ENCODE measurements around the gene NFIB. TPM values are rescaled to one million over a fixed set of nuclear protein-coding genes. Genes with fewer than 3 reads are reported as not detected.
A peak's percentile ranks its signal among the peaks of the same experiment; 100 is the strongest.

NFIB gene
- total and polyA plus RNA-seq, 8 donors: 6.7 to 624 (median 71.4) TPM

DNA sequence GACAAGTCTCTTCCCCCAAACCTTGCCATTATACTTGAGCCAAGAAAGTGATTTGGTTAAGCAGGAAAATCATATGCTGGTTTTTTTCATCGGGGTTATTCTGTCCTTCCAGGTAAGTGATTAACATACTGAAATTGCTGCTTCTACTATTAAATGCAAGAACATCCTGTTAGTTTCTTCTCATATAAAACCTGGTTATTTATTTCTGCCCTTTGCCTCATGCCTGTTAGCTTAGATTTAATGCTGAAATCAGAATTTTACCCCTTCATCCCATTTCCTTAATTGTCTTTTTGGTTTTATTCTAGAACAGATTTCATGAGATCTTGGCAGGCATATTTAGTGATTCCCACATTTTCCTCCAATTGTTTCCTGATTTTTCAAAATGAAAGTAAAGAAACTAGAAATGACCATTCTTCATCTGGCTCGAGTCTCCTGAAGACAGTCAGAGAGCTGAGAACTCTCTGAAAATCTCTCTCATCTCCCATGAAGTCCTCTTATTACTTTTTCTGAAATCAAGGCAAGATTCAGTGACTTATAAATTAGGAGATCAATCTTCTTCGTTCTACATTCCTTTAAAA lies 132.9 kb downstream of the NFIB start:
- Histone ChIP-seq H3K27ac (peak overlapping the region; percentile 52 to 81 (median 71)), H3K36me3 (no peaks in the 10 kb centered on the region), H3K27me3 (no peaks in the 10 kb centered on the region), H3K4me3 (peak overlapping the region; percentile 3 to 25 (median 18)), H3K9me3 (no peaks in the 10 kb centered on the region), H3K4me1 (peaks cover 27 to 67% (median 42%) of the 10 kb centered on the region in 4 donors)
- TF ChIP-seq POLR2A (IDR thresholded peaks at IDR 0.05): no peak
- no peak for TF ChIP-seq EP300 (IDR thresholded peaks at IDR 0.05)
- no peak for TF ChIP-seq CTCF (IDR thresholded peaks at IDR 0.05)
- TF ChIP-seq POLR2AphosphoS5 (IDR thresholded peaks at IDR 0.05): no peak
- intact Hi-C loops (cut with DNase I; ENCODE audit: low total_unique reads): no loop called here
- 42 to 53% (median 45%) methylated on average over 3 of the region's 3 CpGs for WGBS, 5 donors
- no peak for DNase-seq

- peak overlapping the region; percentile 52 to 81 (median 71) for H3K27ac ChIP-seq
- H3K36me3 ChIP-seq: no peaks in the 10 kb centered on the region
- H3K4me1 ChIP-seq: peaks cover 20 to 62% (median 35%) of the 10 kb centered on the region in 4 donors
- TF ChIP-seq CTCF (IDR thresholded peaks at IDR 0.05) (no peak), POLR2A (IDR thresholded peaks at IDR 0.05) (no peak), POLR2AphosphoS5 (IDR thresholded peaks at IDR 0.05) (no peak), EP300 (IDR thresholded peaks at IDR 0.05) (no peak)
- 35 to 45% (median 38%) methylated on average over 11 of the region's 11 CpGs for WGBS, 5 donors
- H3K9me3 ChIP-seq: no peaks in the 10 kb centered on the region
- intact Hi-C loops (cut with DNase I; ENCODE audit: low total_unique reads): no loop called here
- H3K27me3 ChIP-seq: no peaks in the 10 kb centered on the region
- peak overlapping the region; percentile 3 to 25 (median 18) for H3K4me3 ChIP-seq
- peak; percentile 53 to 59 for DNase-seq
Observed at GRCh38 chr9:14180093-14180959, 133.6 kb downstream of the NFIB start.

DNA sequence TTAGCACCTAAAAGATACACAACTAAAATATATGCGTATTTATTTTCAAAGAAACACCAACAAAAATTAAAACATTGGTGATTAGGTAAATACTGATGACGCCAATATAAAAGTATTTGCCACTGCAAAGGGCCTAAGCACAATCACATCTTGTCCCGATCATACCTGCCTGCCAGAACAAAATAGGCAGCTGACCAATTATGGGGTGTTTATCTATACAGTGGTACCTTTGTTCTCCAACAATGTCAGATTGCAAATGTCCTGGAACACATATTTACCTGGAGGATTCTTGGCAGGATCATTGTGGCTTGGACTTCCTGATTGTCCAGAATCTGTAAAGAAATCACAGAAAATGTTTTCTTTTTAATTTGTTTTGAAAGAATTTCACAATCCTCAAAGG lies 134.5 kb downstream of the NFIB start:
- WGBS, 5 donors: 24 to 58% (median 38%) methylated on average over 3 of the region's 3 CpGs
- intact Hi-C loops (cut with DNase I; ENCODE audit: low total_unique reads): no loop called here
- Histone ChIP-seq H3K4me1 (peaks cover 19 to 59% (median 34%) of the 10 kb centered on the region in 4 donors), H3K27ac (peak overlapping the region in 4 of 5 donors; percentile 52 to 81 (median 70)), H3K9me3 (no peaks in the 10 kb centered on the region), H3K36me3 (no peaks in the 10 kb centered on the region), H3K4me3 (no peak overlapping the region), H3K27me3 (no peaks in the 10 kb centered on the region)
- TF ChIP-seq EP300 (IDR thresholded peaks at IDR 0.05) (no peak), POLR2AphosphoS5 (IDR thresholded peaks at IDR 0.05) (peak in 2 of 3 donors; percentile 77 to 92)
- DNase-seq: peak; percentile 49 to 73

GRCh38 chr9:14175778-14176177 lies 138.2 kb downstream of the NFIB start:
- TF ChIP-seq EP300 (IDR thresholded peaks at IDR 0.05) (no peak), POLR2A (IDR thresholded peaks at IDR 0.05) (no peak), CTCF (IDR thresholded peaks at IDR 0.05) (no peak), POLR2AphosphoS5 (IDR thresholded peaks at IDR 0.05) (no peak)
- WGBS, 5 donors: 88 to 98% (median 94%) methylated on average over 1 of the region's 1 CpG
- intact Hi-C loops (cut with DNase I; ENCODE audit: low total_unique reads): no loop called here

More at GRCh38 chr9:14175778-14176177, 138.2 kb downstream of the NFIB start:
- Histone ChIP-seq H3K27me3 (no peaks in the 10 kb centered on the region), H3K27ac (no peak overlapping the region), H3K4me3 (no peak overlapping the region), H3K4me1 (peaks cover 10 to 32% (median 19%) of the 10 kb centered on the region in 4 donors), H3K9me3 (no peaks in the 10 kb centered on the region), H3K36me3 (no peaks in the 10 kb centered on the region)
- DNase-seq: no peak

Data from stomach (tissue), 9 donors.